Hematopoietic multipotent progenitor cell (in vitro differentiated cells): ENCODE measurements around the gene COPS7B. TPM values are rescaled to one million over a fixed set of nuclear protein-coding genes. Genes with fewer than 3 reads are reported as not detected.

Experiments used
- DNase-seq, 3 donors: peaks; one replicate each; pipeline ENCODE4 v3.0.0-alpha.2; 2011 to 2015; ENCODE audit warnings: low read depth in 2 of 3, low spot score in 2 of 3
- total RNA-seq: library from RNA; depleted of rRNA; stranded (reverse); fragments of >200 nt; gene quantifications from one replicate; pipeline ENCODE4 v1.2.3, GENCODE V29; 2012

The COPS7B gene
- total RNA-seq, 1 donor: 22.6 TPM

GRCh38 chr2:231781798-231782726 lies 4.2 kb upstream of the COPS7B start:
- peak in 2 of 3 donors; percentile 19 to 27 for DNase-seq

GRCh38 chr2:231785413-231785812 lies 832 bp upstream of the COPS7B start:
- DNase-seq: no peak

GRCh38 chr2:231785822-231786176 lies 446 bp upstream of the COPS7B start:
- DNase-seq: no peak

- DNase-seq: no peak
These were observed 660 bp downstream of the COPS7B start for GRCh38 chr2:231786917-231787292.

- no peak for DNase-seq
These were observed 4.9 kb downstream of the COPS7B start for GRCh38 chr2:231791107-231791506.

GRCh38 chr2:231794383-231794782 lies 8.1 kb downstream of the COPS7B start:
- no peak for DNase-seq

- DNase-seq: peak in 2 of 3 donors; percentile 29 to 45
These were observed 9.5 kb downstream of the COPS7B start for GRCh38 chr2:231795525-231796327.

- DNase-seq: peak in 2 of 3 donors; percentile 20 to 38
These were observed 14.3 kb downstream of the COPS7B start for GRCh38 chr2:231800493-231801091.

GRCh38 chr2:231803501-231804138 lies 17.4 kb downstream of the COPS7B start:
- no peak for DNase-seq

GRCh38 chr2:231807020-231807419 lies 20.8 kb downstream of the COPS7B start:
- DNase-seq: no peak

GRCh38 chr2:231810905-231811304 lies 24.7 kb downstream of the COPS7B start:
- no peak for DNase-seq

- DNase-seq: no peak
These were observed 30.2 kb downstream of the COPS7B start for GRCh38 chr2:231816327-231817026.

GRCh38 chr2:231819447-231820042 lies 33.3 kb downstream of the COPS7B start:
- DNase-seq: no peak

- DNase-seq: no peak
These were observed 34.6 kb downstream of the COPS7B start for GRCh38 chr2:231820786-231821303.

- DNase-seq: no peak
These were observed 35.7 kb downstream of the COPS7B start for GRCh38 chr2:231821908-231822307.

GRCh38 chr2:231853105-231853504 lies 66.9 kb downstream of the COPS7B start:
- no peak for DNase-seq

GRCh38 chr2:231854616-231855125 lies 68.4 kb downstream of the COPS7B start:
- DNase-seq: no peak

- DNase-seq: no peak
These were observed 70.7 kb downstream of the COPS7B start for GRCh38 chr2:231856959-231857358.
